ENCODE measurements around the gene PPP1R12B. TPM values are rescaled to one million over a fixed set of nuclear protein-coding genes. Genes with fewer than 3 reads are reported as not detected.
A peak's percentile ranks its signal among the peaks of the same experiment; 100 is the strongest.
"Not testable (repeated sequence)": the region's sequence is repeated elsewhere in the genome, so short reads cannot be mapped to it uniquely, and the experiment has no call there.

The PPP1R12B gene
- total RNA-seq, 1 donor = 21.6 TPM

- DNase-seq (ENCODE audit: low read depth) = no peak
- TF ChIP-seq CTCF (IDR thresholded peaks at IDR 0.05; ENCODE audit: insufficient read depth, low read depth, low read length) = no peak
- H3K4me3 ChIP-seq (ENCODE audit: low read depth, low read length) = no peak overlapping the region
Measured at GRCh38 chr1:202619505-202619904, 271.0 kb downstream of the PPP1R12B start.

- H3K4me3 ChIP-seq (ENCODE audit: low read depth, low read length); DNase-seq (ENCODE audit: low read depth): not testable (repeated sequence)
Measured at GRCh38 chr1:202620036-202620435, 271.5 kb downstream of the PPP1R12B start.

GRCh38 chr1:202621446-202621845 lies 272.9 kb downstream of the PPP1R12B start:
- TF ChIP-seq CTCF (IDR thresholded peaks at IDR 0.05; ENCODE audit: insufficient read depth, low read depth, low read length) = no peak

GRCh38 chr1:202622388-202622787 lies 273.9 kb downstream of the PPP1R12B start:
- no peak for DNase-seq (ENCODE audit: low read depth)
- TF ChIP-seq CTCF (IDR thresholded peaks at IDR 0.05; ENCODE audit: insufficient read depth, low read depth, low read length) = no peak
- no peak overlapping the region for H3K4me3 ChIP-seq (ENCODE audit: low read depth, low read length)

More at GRCh38 chr1:202621446-202621845, 272.9 kb downstream of the PPP1R12B start:
- no peak for DNase-seq (ENCODE audit: low read depth)
- H3K4me3 ChIP-seq (ENCODE audit: low read depth, low read length) = no peak overlapping the region

- no peak for TF ChIP-seq CTCF (IDR thresholded peaks at IDR 0.05; ENCODE audit: insufficient read depth, low read depth, low read length)
- H3K4me3 ChIP-seq (ENCODE audit: low read depth, low read length) = no peak overlapping the region
- DNase-seq (ENCODE audit: low read depth) = peak; percentile 50
Measured at GRCh38 chr1:202623075-202623474, 274.6 kb downstream of the PPP1R12B start.

GRCh38 chr1:202623476-202623875 lies 275.0 kb downstream of the PPP1R12B start:
- DNase-seq (ENCODE audit: low read depth); H3K4me3 ChIP-seq (ENCODE audit: low read depth, low read length): not testable (repeated sequence)

- no peak for DNase-seq (ENCODE audit: low read depth)
- TF ChIP-seq CTCF (IDR thresholded peaks at IDR 0.05; ENCODE audit: insufficient read depth, low read depth, low read length) = no peak
- H3K4me3 ChIP-seq (ENCODE audit: low read depth, low read length) = no peak overlapping the region
Measured at GRCh38 chr1:202624088-202624780, 275.7 kb downstream of the PPP1R12B start.

GRCh38 chr1:202624781-202625108 lies 276.2 kb downstream of the PPP1R12B start:
- no peak for DNase-seq (ENCODE audit: low read depth)
- TF ChIP-seq CTCF (IDR thresholded peaks at IDR 0.05; ENCODE audit: insufficient read depth, low read depth, low read length) = no peak
- no peak overlapping the region for H3K4me3 ChIP-seq (ENCODE audit: low read depth, low read length)

All from fibroblast of villous mesenchyme (primary cell).